Kidney (tissue), 14 donors: ENCODE results near the gene GPR179. TPM values are rescaled to one million over a fixed set of nuclear protein-coding genes. Genes with fewer than 3 reads are reported as not detected.

Experiments used
- DNase-seq, 5 donors: peaks; one replicate each; pipeline ENCODE4 v3.0.0-alpha.2; 2013 to 2020
- FAIRE-seq: peaks from 2 replicates; lab custom pipeline; 2012; peaks lifted over from hg19 to GRCh38; lab: Jason Lieb, UNC
- H3K27ac ChIP-seq, 2 donors: one replicate each; pipeline ENCODE4 v1.7.0; 2013; ENCODE audit warnings: low read depth in 2 of 2, low read length in 2 of 2, inconsistent platforms in 1 of 2
- H3K27me3 ChIP-seq: one replicate; pipeline ENCODE4 v1.7.1; 2013; ENCODE audit warnings: low read length, inconsistent platforms; ENCODE audit not compliant: control insufficient read depth, insufficient read depth
- H3K36me3 ChIP-seq, 3 donors: one replicate each; pipeline versions ENCODE4 v1.7.0 to v1.7.1; 2013; ENCODE audit warnings: low read length in 3 of 3, control low read depth in 1 of 3, inconsistent platforms in 1 of 3; ENCODE audit not compliant: insufficient read depth in 3 of 3, control insufficient read depth in 2 of 3
- H3K4me1 ChIP-seq, 3 donors: one replicate each; pipeline versions ENCODE4 v1.7.0 to v1.7.1; 2013; ENCODE audit warnings: low read length in 3 of 3, inconsistent platforms in 1 of 3, low read depth in 1 of 3; ENCODE audit not compliant: control insufficient read depth in 2 of 3, insufficient read depth in 2 of 3
- H3K4me3 ChIP-seq, 3 donors: one replicate each; pipeline versions ENCODE4 v1.7.0 to v1.8.1; 2013; ENCODE audit warnings: low read length in 3 of 3, control low read depth in 1 of 3, inconsistent platforms in 1 of 3
- H3K9ac ChIP-seq, 3 donors: one replicate each; pipeline versions ENCODE4 v1.7.0 to v1.7.1; 2013; ENCODE audit warnings: low read length in 3 of 3, control low read depth in 1 of 3, inconsistent platforms in 1 of 3
- H3K9me3 ChIP-seq, 3 donors: one replicate each; pipeline versions ENCODE4 v1.7.0 to v1.7.1; 2013; ENCODE audit warnings: low read length in 3 of 3, control low read depth in 1 of 3, inconsistent platforms in 1 of 3; ENCODE audit not compliant: control insufficient read depth in 2 of 3, insufficient read depth in 1 of 3
- intact Hi-C: fragments of 100-400 bp; cut with DNase I; formaldehyde crosslinking; loops from one replicate; pipeline ENCODE4 v1.11.1; 2022
- polyA plus RNA-seq: library from polyadenylated mRNA; stranded (reverse); fragments of 350-450 nt; fragmentation: Illumina TruSeq; extraction: RNeasy Lipid Tissue Mini Kit (QIAGEN cat#74804); gene quantifications from one replicate; pipeline ENCODE4 v1.2.3, GENCODE V29; 2014; ENCODE audit warnings: low read depth, low replicate concordance; ENCODE audit not compliant: insufficient read depth
- total RNA-seq: library from RNA; stranded (reverse); fragmentation: NEBNext Ultra II Directional; extraction: Animal tissue kit (Norgen Biotek cat#: 25700); gene quantifications from one replicate; pipeline ENCODE4 v1.2.1, GENCODE V29; 2021
- TF ChIP-seq, protein P1 (sequence below): IDR thresholded peaks from 3 replicates; pipeline ENCODE4 v1.5.1; 2012; ENCODE audit warnings: mild to moderate bottlenecking, moderate library complexity, borderline replicate concordance; ENCODE audit not compliant: insufficient read depth; ENCODE audit errors: extremely low read depth
- donor health status: control.
- donor health status: control.
- donor health status: control.
- donor health status: control.
- donor health status: control.
- donor health status: DM: yes; HTN: yes; CAD: no.
- donor health status: Normal renal cell carcinoma (clear cell type).

Gene GPR179
- total and polyA plus RNA-seq, 2 donors from 2014 or later: not detected

DNA sequence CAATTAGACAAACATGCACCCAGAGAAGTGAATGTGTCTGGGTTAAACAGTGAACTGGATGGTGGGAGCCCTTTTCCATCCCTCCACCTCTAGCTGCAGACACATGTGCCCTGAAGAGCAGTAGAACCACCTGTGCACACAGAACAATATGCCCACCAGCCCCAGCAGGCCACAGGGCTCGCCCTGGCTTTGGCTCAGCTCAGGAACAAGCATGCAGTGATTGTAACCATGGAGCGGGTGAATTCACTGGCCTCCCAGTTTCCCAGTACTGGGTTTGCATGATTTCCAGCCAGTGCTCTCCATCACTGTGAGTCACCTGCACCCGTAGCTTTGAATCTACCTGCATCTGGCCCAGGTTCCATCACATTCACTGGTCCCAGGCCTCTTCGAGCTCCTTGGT is 5.2 kb downstream of the GPR179 start:
- Histone ChIP-seq H3K9me3 (no peaks in the 10 kb centered on the region), H3K27me3 (no peaks in the 10 kb centered on the region), H3K9ac (no peak overlapping the region), H3K4me1 (no peaks in the 10 kb centered on the region), H3K4me3 (no peak overlapping the region), H3K36me3 (no peaks in the 10 kb centered on the region), H3K27ac (no peak overlapping the region)
- intact Hi-C loops: no loop called here
- DNase-seq (no peak), FAIRE-seq (no peak)
- TF ChIP-seq, protein P1, sequence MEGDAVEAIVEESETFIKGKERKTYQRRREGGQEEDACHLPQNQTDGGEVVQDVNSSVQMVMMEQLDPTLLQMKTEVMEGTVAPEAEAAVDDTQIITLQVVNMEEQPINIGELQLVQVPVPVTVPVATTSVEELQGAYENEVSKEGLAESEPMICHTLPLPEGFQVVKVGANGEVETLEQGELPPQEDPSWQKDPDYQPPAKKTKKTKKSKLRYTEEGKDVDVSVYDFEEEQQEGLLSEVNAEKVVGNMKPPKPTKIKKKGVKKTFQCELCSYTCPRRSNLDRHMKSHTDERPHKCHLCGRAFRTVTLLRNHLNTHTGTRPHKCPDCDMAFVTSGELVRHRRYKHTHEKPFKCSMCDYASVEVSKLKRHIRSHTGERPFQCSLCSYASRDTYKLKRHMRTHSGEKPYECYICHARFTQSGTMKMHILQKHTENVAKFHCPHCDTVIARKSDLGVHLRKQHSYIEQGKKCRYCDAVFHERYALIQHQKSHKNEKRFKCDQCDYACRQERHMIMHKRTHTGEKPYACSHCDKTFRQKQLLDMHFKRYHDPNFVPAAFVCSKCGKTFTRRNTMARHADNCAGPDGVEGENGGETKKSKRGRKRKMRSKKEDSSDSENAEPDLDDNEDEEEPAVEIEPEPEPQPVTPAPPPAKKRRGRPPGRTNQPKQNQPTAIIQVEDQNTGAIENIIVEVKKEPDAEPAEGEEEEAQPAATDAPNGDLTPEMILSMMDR: no peak

DNA sequence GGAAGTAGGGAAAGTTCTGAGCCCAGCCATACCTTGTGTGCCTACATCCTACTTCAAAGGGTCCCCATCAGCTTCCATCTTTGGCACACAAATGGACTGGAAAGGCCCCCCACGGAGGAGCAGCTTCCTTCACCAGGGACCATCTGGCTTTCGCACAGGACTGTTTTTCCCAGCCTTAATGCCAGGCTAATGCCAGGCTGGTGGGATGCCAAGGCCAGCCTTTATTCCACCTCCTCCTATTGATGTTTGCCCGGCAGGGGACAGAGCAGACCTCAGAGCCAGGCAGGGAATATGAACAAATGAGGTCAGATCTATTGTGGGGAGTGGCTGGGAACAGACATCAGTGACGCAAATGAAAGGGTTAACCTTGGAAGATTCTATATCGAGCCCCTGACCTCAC is 5.7 kb downstream of the GPR179 start:
- no peaks in the 10 kb centered on the region for H3K9me3 ChIP-seq
- H3K27me3 ChIP-seq: no peaks in the 10 kb centered on the region
- DNase-seq (no peak), FAIRE-seq (no peak)
- intact Hi-C loops: no loop called here
- H3K9ac ChIP-seq: no peak overlapping the region
- no peak overlapping the region for H3K27ac ChIP-seq
- TF ChIP-seq, protein P1: no peak
- no peak overlapping the region for H3K4me3 ChIP-seq
- H3K36me3 ChIP-seq: no peaks in the 10 kb centered on the region
- H3K4me1 ChIP-seq: no peaks in the 10 kb centered on the region

DNA sequence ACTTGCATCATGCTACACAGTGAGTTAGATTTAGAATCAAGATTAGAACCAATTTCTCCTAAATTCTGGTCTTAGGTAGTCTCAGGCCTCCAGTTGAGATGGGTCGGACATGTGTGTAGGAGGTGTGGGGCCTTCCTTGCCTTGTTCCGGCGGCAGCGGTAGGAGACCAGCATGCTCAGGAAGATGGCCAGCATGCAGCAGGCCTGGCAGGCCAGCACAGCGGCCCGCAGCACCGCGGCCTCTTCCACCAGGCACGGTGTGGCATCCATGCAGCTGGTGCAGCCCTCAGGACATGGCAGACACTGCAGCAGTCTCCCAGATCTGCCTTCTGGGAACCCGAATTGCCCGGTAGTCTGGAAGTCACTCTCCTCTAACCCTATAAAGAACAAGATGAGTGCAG is 6.9 kb downstream of the GPR179 start:
- intact Hi-C loops: no loop called here

More for the DNA sequence above, 6.9 kb downstream of the GPR179 start:
- FAIRE-seq: no peak
- Histone ChIP-seq H3K4me3 (no peak overlapping the region), H3K27me3 (no peaks in the 10 kb centered on the region), H3K27ac (no peak overlapping the region), H3K4me1 (no peaks in the 10 kb centered on the region), H3K9me3 (no peaks in the 10 kb centered on the region), H3K36me3 (no peaks in the 10 kb centered on the region), H3K9ac (no peak overlapping the region)
- TF ChIP-seq, protein P1: no peak
- peak in 1 of 5 donors; percentile 49 for DNase-seq
